ENCODE data around the gene NAALAD2. TPM values are rescaled to one million over a fixed set of nuclear protein-coding genes. Genes with fewer than 3 reads are reported as not detected.

The NAALAD2 gene
- total RNA-seq, 2 experiments from 2014 or later: not detected

- DNase-seq (no peak), ATAC-seq (ENCODE audit: poor library complexity) (no peak)
- Mint-ChIP-seq H3K4me1 (ENCODE audit: low read depth) (no peaks in the 10 kb centered on the region), H3K27me3 (no peaks in the 10 kb centered on the region), H3K27ac (no peak overlapping the region), H3K9me3 (no peaks in the 10 kb centered on the region), H3K36me3 (ENCODE audit: low read depth) (no peaks in the 10 kb centered on the region), H3K4me3 (no peak overlapping the region)
- Histone ChIP-seq H3K4me1 (ENCODE audit: insufficient read depth, low read length) (no peaks in the 10 kb centered on the region), H3K27ac (ENCODE audit: low read depth in 1 of 2, low read length in 2 of 2) (no peak overlapping the region), H3K4me3 (ENCODE audit: low read length) (no peak overlapping the region), H3K27me3 (ENCODE audit: control insufficient read depth in 1 of 2, insufficient read depth in 2 of 2, low read length in 2 of 2) (no peaks in the 10 kb centered on the region), H3K36me3 (ENCODE audit: insufficient read depth, low read length) (no peaks in the 10 kb centered on the region), H3K9me3 (ENCODE audit: control insufficient read depth in 1 of 2, insufficient read depth in 1 of 2, low read length in 2 of 2) (no peaks in the 10 kb centered on the region)
- TF ChIP-seq, protein P1, sequence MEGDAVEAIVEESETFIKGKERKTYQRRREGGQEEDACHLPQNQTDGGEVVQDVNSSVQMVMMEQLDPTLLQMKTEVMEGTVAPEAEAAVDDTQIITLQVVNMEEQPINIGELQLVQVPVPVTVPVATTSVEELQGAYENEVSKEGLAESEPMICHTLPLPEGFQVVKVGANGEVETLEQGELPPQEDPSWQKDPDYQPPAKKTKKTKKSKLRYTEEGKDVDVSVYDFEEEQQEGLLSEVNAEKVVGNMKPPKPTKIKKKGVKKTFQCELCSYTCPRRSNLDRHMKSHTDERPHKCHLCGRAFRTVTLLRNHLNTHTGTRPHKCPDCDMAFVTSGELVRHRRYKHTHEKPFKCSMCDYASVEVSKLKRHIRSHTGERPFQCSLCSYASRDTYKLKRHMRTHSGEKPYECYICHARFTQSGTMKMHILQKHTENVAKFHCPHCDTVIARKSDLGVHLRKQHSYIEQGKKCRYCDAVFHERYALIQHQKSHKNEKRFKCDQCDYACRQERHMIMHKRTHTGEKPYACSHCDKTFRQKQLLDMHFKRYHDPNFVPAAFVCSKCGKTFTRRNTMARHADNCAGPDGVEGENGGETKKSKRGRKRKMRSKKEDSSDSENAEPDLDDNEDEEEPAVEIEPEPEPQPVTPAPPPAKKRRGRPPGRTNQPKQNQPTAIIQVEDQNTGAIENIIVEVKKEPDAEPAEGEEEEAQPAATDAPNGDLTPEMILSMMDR (IDR thresholded peaks at IDR 0.05): no peak
- intact Hi-C loops (cut with DNase I, micrococcal nuclease): no loop called here
- ChIA-PET CTCF (interaction anchor here (0.6 kb wide), 1 partner anchor 61 kb away, joined by 3 read pairs; no protein-coding TSS in a partner anchor), POLR2A (no interaction called here)
Measured at GRCh38 chr11:90189011-90189410, 54.5 kb downstream of the NAALAD2 start.

DNA sequence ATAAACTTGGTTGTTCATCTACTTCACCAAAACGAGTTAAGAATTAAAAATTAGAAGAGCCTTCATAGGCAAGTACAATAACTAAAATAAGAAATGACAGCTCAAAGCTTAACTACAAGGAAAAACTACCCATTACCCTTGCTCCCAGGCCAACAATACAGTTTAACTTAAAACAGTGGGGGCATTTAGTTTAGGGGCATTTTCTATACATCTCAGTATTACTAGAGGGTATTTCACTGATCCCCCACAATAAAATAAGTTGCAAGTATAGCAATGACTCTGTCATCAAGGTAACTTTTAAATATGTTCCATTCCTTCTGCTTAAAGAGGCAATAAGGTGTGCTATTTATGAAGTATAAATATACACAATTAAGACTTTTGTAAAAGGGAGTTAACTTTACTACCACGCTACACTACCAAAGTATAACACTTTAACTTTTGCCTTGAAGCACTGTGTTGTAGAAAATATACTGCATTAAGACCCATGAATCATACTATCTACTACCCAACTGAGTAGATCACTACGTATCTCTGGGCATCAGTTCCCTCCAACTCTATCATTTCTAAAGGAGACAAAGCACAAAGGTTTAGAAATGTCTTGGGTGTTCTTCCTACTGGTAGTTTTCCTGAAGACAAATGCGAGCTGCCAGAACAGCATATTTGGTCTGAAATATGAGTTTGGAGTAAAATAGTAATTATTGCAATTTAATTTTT is 58.6 kb downstream of the NAALAD2 start:
- no peak overlapping the region for H3K27ac Mint-ChIP-seq
- no peak overlapping the region for H3K4me3 Mint-ChIP-seq
- H3K27me3 ChIP-seq (ENCODE audit: control insufficient read depth in 1 of 2, insufficient read depth in 2 of 2, low read length in 2 of 2): no peaks in the 10 kb centered on the region

GRCh38 chr11:90197377-90197776 is 62.9 kb downstream of the NAALAD2 start:
- no peak for DNase-seq
- no peak for ATAC-seq (ENCODE audit: poor library complexity)
- Histone ChIP-seq H3K36me3 (ENCODE audit: insufficient read depth, low read length) (peaks cover 17% of the 10 kb centered on the region), H3K4me1 (ENCODE audit: insufficient read depth, low read length) (no peaks in the 10 kb centered on the region), H3K4me3 (ENCODE audit: low read length) (no peak overlapping the region), H3K9me3 (ENCODE audit: control insufficient read depth in 1 of 2, insufficient read depth in 1 of 2, low read length in 2 of 2) (no peaks in the 10 kb centered on the region), H3K27ac (ENCODE audit: low read depth in 1 of 2, low read length in 2 of 2) (no peak overlapping the region), H3K27me3 (ENCODE audit: control insufficient read depth in 1 of 2, insufficient read depth in 2 of 2, low read length in 2 of 2) (no peaks in the 10 kb centered on the region)
- ChIA-PET POLR2A (no interaction called here), CTCF (no interaction called here)
- Mint-ChIP-seq H3K4me1 (ENCODE audit: low read depth) (peaks cover 7% of the 10 kb centered on the region), H3K36me3 (ENCODE audit: low read depth) (peaks cover 29% of the 10 kb centered on the region), H3K27ac (no peak overlapping the region), H3K4me3 (no peak overlapping the region), H3K27me3 (no peaks in the 10 kb centered on the region), H3K9me3 (no peaks in the 10 kb centered on the region)
- TF ChIP-seq, protein P1 (IDR thresholded peaks at IDR 0.05): no peak
- intact Hi-C loops (cut with DNase I, micrococcal nuclease): no loop called here

More for the DNA sequence above, 58.6 kb downstream of the NAALAD2 start:
- POLR2A ChIA-PET: no interaction called here
- intact Hi-C loops (cut with DNase I, micrococcal nuclease): no loop called here
- DNase-seq (no peak), ATAC-seq (ENCODE audit: poor library complexity) (no peak)
- TF ChIP-seq, protein P1 (IDR thresholded peaks at IDR 0.05): no peak
- Mint-ChIP-seq H3K9me3 (no peaks in the 10 kb centered on the region), H3K4me1 (ENCODE audit: low read depth) (no peaks in the 10 kb centered on the region), H3K36me3 (ENCODE audit: low read depth) (peaks cover 6% of the 10 kb centered on the region), H3K27me3 (no peaks in the 10 kb centered on the region)
- Histone ChIP-seq H3K4me3 (ENCODE audit: low read length) (no peak overlapping the region), H3K4me1 (ENCODE audit: insufficient read depth, low read length) (no peaks in the 10 kb centered on the region), H3K27ac (ENCODE audit: low read depth in 1 of 2, low read length in 2 of 2) (no peak overlapping the region), H3K9me3 (ENCODE audit: control insufficient read depth in 1 of 2, insufficient read depth in 1 of 2, low read length in 2 of 2) (no peaks in the 10 kb centered on the region), H3K36me3 (ENCODE audit: insufficient read depth, low read length) (no peaks in the 10 kb centered on the region)
- CTCF ChIA-PET: no interaction called here

All from CD4-positive, alpha-beta T cell (primary cell).